Measurements from ENCODE around the gene MALAT1.
"Not testable (repeated sequence)": the region's sequence is repeated elsewhere in the genome, so short reads cannot be mapped to it uniquely, and the experiment has no call there.

The MALAT1 gene

DNA sequence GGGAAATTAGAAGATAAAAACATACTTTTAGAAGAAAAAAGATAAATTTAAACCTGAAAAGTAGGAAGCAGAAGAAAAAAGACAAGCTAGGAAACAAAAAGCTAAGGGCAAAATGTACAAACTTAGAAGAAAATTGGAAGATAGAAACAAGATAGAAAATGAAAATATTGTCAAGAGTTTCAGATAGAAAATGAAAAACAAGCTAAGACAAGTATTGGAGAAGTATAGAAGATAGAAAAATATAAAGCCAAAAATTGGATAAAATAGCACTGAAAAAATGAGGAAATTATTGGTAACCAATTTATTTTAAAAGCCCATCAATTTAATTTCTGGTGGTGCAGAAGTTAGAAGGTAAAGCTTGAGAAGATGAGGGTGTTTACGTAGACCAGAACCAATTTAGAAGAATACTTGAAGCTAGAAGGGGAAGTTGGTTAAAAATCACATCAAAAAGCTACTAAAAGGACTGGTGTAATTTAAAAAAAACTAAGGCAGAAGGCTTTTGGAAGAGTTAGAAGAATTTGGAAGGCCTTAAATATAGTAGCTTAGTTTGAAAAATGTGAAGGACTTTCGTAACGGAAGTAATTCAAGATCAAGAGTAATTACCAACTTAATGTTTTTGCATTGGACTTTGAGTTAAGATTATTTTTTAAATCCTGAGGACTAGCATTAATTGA is 1.0 kb downstream of the MALAT1 start:
- peak; percentile 70 for DNase-seq

DNA sequence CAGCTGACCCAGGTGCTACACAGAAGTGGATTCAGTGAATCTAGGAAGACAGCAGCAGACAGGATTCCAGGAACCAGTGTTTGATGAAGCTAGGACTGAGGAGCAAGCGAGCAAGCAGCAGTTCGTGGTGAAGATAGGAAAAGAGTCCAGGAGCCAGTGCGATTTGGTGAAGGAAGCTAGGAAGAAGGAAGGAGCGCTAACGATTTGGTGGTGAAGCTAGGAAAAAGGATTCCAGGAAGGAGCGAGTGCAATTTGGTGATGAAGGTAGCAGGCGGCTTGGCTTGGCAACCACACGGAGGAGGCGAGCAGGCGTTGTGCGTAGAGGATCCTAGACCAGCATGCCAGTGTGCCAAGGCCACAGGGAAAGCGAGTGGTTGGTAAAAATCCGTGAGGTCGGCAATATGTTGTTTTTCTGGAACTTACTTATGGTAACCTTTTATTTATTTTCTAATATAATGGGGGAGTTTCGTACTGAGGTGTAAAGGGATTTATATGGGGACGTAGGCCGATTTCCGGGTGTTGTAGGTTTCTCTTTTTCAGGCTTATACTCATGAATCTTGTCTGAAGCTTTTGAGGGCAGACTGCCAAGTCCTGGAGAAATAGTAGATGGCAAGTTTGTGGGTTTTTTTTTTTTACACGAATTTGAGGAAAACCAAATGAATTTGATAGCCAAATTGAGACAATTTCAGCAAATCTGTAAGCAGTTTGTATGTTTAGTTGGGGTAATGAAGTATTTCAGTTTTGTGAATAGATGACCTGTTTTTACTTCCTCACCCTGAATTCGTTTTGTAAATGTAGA is 1.7 kb downstream of the MALAT1 start:
- peak; percentile 58 for DNase-seq

DNA sequence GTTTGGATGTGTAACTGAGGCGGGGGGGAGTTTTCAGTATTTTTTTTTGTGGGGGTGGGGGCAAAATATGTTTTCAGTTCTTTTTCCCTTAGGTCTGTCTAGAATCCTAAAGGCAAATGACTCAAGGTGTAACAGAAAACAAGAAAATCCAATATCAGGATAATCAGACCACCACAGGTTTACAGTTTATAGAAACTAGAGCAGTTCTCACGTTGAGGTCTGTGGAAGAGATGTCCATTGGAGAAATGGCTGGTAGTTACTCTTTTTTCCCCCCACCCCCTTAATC is 2.3 kb downstream of the MALAT1 start:
- no peak for DNase-seq

DNA sequence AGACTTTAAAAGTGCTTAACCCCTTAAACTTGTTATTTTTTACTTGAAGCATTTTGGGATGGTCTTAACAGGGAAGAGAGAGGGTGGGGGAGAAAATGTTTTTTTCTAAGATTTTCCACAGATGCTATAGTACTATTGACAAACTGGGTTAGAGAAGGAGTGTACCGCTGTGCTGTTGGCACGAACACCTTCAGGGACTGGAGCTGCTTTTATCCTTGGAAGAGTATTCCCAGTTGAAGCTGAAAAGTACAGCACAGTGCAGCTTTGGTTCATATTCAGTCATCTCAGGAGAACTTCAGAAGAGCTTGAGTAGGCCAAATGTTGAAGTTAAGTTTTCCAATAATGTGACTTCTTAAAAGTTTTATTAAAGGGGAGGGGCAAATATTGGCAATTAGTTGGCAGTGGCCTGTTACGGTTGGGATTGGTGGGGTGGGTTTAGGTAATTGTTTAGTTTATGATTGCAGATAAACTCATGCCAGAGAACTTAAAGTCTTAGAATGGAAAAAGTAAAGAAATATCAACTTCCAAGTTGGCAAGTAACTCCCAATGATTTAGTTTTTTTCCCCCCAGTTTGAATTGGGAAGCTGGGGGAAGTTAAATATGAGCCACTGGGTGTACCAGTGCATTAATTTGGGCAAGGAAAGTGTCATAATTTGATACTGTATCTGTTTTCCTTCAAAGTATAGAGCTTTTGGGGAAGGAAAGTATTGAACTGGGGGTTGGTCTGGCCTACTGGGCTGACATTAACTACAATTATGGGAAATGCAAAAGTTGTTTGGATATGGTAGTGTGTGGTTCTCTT is 2.8 kb downstream of the MALAT1 start:
- peak; percentile 53 for DNase-seq

DNA sequence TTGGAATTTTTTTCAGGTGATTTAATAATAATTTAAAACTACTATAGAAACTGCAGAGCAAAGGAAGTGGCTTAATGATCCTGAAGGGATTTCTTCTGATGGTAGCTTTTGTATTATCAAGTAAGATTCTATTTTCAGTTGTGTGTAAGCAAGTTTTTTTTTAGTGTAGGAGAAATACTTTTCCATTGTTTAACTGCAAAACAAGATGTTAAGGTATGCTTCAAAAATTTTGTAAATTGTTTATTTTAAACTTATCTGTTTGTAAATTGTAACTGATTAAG is 3.4 kb downstream of the MALAT1 start:
- DNase-seq: no peak

DNA sequence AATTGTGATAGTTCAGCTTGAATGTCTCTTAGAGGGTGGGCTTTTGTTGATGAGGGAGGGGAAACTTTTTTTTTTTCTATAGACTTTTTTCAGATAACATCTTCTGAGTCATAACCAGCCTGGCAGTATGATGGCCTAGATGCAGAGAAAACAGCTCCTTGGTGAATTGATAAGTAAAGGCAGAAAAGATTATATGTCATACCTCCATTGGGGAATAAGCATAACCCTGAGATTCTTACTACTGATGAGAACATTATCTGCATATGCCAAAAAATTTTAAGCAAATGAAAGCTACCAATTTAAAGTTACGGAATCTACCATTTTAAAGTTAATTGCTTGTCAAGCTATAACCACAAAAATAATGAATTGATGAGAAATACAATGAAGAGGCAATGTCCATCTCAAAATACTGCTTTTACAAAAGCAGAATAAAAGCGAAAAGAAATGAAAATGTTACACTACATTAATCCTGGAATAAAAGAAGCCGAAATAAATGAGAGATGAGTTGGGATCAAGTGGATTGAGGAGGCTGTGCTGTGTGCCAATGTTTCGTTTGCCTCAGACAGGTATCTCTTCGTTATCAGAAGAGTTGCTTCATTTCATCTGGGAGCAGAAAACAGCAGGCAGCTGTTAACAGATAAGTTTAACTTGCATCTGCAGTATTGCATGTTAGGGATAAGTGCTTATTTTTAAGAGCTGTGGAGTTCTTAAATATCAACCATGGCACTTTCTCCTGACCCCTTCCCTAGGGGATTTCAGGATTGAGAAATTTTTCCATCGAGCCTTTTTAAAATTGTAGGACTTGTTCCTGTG is 3.9 kb downstream of the MALAT1 start:
- DNase-seq: peak; percentile 49

DNA sequence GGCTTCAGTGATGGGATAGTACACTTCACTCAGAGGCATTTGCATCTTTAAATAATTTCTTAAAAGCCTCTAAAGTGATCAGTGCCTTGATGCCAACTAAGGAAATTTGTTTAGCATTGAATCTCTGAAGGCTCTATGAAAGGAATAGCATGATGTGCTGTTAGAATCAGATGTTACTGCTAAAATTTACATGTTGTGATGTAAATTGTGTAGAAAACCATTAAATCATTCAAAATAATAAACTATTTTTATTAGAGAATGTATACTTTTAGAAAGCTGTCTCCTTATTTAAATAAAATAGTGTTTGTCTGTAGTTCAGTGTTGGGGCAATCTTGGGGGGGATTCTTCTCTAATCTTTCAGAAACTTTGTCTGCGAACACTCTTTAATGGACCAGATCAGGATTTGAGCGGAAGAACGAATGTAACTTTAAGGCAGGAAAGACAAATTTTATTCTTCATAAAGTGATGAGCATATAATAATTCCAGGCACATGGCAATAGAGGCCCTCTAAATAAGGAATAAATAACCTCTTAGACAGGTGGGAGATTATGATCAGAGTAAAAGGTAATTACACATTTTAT is 4.6 kb downstream of the MALAT1 start:
- DNase-seq: no peak

DNA sequence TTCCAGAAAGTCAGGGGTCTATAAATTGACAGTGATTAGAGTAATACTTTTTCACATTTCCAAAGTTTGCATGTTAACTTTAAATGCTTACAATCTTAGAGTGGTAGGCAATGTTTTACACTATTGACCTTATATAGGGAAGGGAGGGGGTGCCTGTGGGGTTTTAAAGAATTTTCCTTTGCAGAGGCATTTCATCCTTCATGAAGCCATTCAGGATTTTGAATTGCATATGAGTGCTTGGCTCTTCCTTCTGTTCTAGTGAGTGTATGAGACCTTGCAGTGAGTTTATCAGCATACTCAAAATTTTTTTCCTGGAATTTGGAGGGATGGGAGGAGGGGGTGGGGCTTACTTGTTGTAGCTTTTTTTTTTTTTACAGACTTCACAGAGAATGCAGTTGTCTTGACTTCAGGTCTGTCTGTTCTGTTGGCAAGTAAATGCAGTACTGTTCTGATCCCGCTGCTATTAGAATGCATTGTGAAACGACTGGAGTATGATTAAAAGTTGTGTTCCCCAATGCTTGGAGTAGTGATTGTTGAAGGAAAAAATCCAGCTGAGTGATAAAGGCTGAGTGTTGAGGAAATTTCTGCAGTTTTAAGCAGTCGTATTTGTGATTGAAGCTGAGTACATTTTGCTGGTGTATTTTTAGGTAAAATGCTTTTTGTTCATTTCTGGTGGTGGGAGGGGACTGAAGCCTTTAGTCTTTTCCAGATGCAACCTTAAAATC is 5.3 kb downstream of the MALAT1 start:
- DNase-seq: no peak

DNA sequence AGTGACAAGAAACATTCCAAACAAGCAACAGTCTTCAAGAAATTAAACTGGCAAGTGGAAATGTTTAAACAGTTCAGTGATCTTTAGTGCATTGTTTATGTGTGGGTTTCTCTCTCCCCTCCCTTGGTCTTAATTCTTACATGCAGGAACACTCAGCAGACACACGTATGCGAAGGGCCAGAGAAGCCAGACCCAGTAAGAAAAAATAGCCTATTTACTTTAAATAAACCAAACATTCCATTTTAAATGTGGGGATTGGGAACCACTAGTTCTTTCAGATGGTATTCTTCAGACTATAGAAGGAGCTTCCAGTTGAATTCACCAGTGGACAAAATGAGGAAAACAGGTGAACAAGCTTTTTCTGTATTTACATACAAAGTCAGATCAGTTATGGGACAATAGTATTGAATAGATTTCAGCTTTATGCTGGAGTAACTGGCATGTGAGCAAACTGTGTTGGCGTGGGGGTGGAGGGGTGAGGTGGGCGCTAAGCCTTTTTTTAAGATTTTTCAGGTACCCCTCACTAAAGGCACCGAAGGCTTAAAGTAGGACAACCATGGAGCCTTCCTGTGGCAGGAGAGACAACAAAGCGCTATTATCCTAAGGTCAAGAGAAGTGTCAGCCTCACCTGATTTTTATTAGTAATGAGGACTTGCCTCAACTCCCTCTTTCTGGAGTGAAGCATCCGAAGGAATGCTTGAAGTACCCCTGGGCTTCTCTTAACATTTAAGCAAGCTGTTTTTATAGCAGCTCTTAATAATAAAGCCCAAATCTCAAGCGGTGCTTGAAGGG is 6.0 kb downstream of the MALAT1 start:
- DNase-seq: peak; percentile 30

DNA sequence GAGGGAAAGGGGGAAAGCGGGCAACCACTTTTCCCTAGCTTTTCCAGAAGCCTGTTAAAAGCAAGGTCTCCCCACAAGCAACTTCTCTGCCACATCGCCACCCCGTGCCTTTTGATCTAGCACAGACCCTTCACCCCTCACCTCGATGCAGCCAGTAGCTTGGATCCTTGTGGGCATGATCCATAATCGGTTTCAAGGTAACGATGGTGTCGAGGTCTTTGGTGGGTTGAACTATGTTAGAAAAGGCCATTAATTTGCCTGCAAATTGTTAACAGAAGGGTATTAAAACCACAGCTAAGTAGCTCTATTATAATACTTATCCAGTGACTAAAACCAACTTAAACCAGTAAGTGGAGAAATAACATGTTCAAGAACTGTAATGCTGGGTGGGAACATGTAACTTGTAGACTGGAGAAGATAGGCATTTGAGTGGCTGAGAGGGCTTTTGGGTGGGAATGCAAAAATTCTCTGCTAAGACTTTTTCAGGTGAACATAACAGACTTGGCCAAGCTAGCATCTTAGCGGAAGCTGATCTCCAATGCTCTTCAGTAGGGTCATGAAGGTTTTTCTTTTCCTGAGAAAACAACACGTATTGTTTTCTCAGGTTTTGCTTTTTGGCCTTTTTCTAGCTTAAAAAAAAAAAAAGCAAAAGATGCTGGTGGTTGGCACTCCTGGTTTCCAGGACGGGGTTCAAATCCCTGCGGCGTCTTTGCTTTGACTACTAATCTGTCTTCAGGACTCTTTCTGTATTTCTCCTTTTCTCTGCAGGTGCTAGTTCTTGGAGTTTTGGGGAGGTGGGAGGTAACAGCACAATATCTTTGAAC is 6.8 kb downstream of the MALAT1 start:
- no peak for DNase-seq

DNA sequence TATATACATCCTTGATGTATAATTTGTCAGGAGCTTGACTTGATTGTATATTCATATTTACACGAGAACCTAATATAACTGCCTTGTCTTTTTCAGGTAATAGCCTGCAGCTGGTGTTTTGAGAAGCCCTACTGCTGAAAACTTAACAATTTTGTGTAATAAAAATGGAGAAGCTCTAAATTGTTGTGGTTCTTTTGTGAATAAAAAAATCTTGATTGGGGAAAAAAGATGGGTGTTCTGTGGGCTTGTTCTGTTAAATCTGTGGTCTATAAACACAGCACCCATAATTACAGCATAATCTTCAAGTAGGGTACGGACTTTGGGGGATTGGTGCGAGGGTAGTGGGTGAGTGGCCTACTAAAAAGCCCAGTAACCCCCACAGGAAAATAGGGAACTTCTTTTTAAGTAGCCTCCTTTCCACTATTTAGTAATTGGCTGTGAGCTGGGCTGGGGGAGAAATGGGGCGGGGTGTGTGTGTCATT is 7.5 kb downstream of the MALAT1 start:
- no peak for DNase-seq

DNA sequence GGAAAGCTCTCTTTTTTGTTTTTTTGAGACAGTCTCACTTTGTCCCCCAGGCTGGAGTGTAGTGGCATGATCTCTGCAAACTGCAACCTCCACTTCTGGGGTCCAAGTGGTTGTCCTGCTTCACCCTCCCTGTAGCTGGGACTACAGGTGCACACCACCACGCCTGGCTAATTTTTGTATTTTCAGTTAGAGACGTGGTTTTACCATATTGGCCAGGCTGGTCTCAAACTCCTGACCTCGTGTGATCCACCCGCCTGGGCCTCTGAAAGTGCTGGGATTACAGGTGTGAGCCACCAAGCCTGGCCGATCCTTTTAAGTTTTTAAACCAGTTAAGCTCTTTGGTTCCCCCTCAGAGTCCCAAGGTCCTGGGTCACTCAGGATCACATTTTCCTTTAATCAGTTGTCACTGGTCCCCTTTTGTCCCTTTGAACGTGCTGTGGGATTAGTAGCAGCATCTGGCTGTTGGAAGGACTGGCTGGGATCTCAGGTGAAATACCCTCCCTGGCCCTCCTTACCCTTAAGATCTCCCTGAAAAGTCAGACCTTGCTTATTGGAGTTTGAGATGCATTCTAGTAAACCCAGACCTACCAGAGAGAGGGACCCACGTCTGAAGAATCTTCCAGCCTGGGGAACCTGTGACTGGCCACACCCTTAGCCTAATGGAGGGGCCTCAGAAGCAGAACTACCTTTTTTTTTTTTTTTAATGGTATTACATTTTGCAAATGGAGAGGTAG is 8.1 kb downstream of the MALAT1 start:
- DNase-seq: peak; percentile 94

DNA sequence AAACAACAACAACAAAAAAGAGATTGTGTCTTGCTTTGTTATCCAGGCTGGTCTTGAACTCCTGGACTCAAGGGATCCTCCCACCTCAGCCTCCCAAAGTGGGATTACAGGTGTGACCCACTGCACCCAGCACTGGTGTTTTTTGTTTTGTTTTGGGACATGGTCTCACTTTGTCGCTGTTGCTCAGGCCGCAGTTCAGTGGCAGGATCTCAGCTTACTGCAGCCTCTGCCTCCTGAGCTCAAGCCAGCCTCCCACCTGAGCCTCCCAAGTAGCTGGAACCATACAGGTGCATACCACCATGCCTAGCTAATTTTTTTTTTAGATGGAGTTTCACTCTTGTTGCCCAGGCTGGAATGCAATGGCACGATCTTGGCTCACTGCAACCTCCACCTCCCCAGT is 13.5 kb downstream of the MALAT1 start:
- DNase-seq: not testable (repeated sequence)

DNA sequence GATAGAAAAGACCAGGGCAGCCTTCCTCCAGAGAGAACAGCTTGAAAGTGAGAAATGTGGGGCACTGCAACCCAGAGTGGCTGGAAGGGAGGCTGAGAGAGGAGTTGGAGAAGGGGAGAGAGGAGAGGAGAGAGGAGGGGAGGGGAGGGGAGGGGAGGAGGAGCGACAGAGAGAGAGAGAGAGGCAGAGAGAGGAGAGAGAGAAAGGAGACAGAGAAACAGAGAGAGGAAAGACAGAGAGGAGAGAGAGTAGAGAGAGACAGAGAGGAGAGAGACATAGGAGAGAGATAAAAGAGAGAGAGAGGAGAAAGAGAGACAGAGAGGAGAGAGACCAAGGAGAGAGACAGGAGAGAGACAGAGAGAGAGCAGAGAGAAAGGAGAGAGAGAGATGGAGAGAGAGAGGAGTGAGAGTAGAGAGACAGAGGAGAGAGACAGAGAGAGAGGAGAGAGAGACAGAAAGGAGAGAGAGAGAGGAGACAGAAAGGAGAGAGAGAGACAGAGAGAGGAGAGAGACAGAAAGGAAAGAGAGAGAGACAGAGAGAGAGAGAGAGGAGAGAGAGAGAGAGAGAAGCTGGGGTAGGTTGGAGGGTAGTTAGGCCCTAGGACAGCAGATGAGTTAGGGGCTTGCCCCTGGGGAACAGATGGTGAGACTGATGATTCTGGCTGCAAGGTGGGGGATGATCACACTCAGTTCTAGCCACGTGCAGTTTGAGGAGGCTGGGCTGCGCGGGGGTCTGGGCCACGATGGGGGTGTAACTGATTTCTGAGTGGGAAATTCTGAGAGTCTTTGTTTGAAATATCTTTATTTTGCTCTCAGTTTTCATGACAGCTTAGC is 17.5 kb downstream of the MALAT1 start:
- no peak for DNase-seq

DNA sequence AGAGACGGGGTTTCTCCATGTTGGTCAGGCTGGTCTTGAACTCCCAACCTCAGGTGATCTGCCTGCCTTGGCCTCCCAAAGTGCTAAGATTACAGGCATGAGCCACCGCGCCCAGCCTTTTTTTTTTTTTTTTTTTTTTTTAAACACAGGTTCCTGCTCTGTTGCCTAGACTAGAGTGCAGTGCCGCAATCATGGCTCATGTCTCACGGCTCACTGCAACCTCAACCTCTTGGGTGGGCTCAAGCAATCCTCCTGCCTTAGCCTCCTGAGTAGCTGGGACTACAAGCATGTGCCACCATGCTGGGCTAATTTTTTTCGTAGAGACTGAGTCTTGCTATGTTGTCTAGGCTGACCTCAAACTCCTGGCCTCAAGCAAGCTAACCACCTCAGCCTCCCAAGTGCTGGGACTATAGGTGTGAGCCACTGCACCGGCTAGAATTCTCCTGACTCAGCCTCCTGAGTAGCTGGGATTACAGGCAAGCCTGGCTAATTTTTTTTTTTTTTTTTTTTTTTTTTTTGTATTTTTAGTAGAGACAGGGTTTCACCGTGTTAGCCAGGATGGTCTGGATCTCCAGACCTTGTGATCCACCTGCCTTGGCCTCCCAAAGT is 20.2 kb downstream of the MALAT1 start:
- not testable (repeated sequence) for DNase-seq

DNA sequence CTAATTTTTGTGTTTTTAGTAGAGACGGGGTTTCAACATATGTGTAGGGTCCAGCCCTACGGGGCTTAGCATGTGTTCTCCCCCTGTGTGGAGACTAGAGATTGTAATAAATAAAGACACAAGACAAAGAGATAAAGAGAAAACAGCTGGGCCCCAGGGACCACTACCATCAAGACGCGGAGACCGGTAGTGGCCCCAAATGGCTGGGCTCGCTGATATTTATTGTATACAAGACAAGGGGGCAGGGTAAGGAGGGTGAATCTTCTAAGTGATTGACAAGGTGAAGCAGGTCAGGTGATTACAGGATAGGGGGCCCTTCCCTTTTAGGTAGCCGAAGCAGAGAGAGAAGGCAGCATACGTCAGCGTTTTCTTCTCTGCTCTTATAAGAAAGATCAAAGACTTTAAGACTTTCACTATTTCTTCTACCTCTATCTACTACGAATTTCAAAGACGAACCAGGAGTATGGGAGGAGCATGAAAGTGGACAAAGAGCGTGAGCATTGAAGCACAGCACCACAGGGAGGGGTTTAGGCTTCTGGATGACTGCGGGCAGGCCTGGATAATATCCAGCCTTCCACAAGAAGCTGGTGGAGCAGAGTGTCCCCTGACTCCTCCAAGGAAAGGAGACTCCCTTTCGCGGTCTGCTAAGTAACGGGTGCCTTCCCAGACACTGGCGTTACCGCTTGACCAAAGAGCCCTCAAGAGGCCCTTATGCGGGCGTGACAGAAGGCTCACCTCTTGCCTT is 23.1 kb downstream of the MALAT1 start:
- DNase-seq: not testable (repeated sequence)
